ENCODE results near the gene PCP4L1.
A peak's percentile ranks its signal among the peaks of the same experiment; 100 is the strongest.
"Not testable (repeated sequence)": the region's sequence is repeated elsewhere in the genome, so short reads cannot be mapped to it uniquely, and the experiment has no call there.

PCP4L1 gene

DNA sequence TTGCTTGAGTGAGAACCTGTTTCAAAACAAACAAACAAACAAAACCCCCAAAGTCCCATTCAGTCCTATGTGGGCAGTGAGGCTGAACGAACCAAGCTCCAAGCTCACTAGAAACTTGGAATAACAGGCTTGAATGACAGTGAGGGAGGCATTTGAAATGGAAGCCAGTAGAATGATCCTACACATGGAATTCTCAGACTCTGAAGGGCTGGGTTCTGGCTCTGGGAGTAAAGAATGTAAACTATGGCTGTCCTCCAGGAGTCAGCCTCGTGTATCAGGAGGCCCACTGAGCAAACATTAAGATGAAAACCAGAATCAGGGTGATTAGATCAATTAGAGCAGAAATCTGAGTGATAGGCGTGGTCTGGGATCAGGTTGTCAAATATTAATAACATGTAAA is 14.9 kb downstream of the PCP4L1 start:
- no peak for DNase-seq

DNA sequence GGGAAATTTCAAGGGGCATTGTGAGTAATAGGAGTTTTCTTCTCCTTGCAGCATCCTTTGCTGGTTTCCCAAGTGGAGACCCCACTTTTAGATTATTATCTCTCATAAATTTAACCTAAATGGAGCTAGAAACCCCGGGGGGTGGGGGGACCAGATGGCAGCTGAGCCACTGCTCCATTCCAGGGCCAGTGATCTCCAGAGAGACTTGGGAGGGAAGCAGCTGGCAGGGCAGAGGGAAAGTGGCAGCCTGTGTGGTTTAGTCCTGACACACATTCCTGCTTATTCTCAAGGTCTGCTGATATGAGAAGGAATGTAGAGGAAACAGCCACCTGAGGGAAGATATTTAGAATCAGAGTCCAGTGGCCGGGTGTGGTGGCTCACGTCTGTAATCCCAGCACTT is 16.3 kb downstream of the PCP4L1 start:
- DNase-seq, result no peak

DNA sequence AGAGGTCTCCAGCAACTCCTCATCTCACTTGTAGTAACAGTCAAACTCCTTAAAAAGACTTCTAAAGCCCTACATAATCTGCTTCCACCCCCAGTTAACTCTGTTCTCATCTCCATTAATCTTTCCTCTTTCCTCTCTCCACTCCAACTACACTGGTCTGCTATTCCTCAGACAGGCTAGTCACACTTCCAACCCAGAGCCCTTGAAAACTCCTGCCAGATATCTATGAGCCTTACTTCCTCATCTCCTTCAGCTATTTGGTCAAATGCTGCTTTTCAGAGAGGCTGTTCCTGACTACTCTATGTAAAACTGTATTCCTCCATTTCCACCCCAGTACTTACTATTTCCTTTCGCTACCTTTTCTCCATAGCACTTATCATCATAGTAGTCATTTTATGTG is 24.4 kb downstream of the PCP4L1 start:
- no peak for DNase-seq

DNA sequence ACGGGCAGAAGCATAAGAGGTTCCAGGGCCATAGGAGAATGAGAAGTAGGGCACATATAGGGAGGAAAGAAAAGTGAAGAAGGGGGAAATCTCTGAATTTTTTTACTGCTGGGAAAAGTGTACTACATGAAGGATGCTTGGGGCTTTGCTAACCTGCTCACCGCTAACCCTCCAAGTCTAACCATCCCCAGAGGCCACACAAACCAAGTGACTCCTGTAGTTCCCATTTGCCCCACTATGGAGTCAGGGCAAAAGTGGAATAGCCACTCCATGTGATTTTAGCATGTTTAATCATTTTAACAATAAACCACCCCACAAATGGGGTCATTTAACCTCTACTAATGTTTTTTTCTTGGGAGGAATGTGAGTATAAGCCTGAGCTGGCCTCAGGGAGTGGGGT is 26.6 kb downstream of the PCP4L1 start:
- DNase-seq, result no peak

DNA sequence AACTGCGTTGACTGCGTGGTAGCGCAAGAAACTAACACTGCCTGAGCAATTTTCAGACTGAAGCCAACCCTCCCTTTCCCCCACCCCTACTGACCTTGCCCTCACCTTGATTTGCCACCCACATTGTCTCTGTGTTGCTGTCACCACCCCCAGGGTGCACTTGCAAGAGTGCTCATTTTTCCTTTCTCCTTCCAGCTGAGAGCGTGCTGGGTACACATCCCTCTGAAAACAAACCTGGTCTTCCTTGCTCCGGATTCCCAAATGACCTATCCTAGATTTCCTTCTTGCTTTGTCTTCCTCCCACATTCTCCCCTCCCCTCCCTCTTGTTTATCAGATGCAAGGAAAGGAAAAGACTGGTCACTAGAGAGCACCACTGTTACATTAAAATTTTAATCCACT is 27.0 kb downstream of the PCP4L1 start:
- no peak for DNase-seq

DNA sequence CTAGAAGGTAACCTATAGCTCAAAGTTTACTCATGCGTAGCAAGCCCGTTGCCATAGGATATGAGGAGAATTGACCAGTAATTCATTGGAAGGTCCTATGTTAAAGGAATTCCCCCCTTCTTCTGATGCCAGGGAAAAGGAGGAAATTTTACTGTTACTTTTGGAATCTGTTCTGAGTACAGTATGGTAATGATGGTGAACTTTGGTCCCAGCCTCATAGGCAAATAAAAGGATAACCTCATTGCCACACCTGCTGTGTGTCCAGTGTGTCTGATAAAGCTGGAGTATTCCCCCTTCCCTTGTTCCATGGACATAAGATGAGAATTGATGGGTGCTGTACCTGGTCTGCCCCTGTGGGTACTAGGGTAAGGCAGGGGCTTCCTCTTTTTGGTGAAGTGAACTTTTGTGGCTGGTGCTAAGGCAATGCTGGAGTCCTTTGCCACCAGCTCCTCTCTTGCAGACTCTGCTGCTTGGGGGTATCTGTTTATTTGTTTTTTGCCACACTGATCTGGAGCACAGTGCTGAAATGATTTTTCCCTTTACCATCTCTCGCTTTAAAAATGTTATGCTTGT is 29.0 kb downstream of the PCP4L1 start:
- DNase-seq, result no peak

DNA sequence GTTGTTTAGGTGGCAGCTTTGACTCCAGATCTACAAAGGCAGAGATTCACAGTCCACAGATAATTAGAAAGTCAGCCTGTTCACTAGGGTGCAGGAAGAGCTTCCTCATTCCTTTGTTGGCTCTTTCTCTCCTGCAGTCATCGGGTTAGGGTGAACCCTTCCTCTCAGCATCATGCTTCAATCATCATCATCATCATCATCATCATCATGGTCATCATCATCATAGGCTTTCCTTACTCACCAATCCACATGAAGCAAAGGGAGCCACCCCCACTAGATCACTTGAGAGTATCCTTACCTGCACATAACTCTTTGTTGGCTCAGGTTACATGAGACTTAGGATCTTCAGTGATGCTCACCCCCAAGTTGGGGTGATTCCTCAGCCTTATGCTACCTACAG is 32.2 kb downstream of the PCP4L1 start:
- no peak for DNase-seq

DNA sequence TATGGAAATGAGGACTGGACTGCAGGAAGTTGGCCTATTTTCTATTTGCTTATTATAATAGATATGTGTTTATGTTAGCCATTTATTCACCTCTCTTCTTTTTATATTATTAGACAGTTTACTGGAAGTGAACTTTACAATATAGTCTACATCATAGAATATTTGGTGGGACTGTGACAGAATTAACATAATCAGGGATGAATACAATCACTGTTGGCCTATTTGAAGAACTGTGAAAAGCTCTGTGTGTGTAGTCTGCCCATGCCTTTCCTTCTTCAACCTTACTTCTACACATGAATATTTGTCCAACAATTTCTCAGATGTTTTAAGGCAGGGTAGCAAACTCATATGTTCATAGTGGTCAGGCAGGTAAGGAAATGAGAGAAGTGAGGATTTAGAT is 38.9 kb downstream of the PCP4L1 start:
- no peak for DNase-seq

DNA sequence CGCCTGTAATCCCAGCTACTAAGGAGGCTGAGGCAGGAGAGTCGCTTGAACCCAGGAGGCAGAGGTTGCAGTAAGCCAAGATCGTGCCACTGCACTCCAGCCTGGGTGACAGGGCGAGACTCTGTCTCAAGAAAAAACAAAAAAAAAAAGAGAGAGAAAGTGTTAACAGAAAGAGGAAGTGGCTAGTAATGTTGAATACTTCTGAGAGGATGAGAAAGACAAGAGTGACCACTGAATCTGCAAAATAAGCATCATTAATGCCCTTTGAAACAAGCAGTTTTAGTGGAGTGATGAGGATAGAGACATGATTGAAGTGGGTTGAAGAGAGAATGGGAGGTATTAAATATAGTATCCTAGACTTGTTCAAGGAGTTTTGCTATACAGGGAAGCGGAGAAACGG is 39.6 kb downstream of the PCP4L1 start:
- no peak for DNase-seq

DNA sequence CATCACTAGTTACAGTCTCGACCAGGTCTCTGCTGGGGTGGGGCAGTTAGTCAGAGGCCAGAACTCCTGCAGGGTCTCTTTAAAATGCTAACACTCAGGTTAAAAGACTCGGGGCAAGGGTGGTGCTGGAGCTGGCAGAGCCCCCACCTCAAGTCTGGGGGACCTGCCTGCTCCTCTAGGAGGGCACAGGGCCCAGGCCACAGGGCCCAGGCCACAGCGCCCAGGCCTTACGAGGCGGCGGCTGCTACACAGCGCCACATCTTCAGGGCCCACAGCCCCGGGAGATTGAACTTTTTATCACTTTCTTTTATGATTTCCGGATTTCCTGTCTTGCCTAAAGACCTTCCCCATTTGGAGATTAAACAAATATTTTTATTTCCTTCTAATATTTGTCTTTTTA is 40.8 kb downstream of the PCP4L1 start:
- DNase-seq, result no peak

DNA sequence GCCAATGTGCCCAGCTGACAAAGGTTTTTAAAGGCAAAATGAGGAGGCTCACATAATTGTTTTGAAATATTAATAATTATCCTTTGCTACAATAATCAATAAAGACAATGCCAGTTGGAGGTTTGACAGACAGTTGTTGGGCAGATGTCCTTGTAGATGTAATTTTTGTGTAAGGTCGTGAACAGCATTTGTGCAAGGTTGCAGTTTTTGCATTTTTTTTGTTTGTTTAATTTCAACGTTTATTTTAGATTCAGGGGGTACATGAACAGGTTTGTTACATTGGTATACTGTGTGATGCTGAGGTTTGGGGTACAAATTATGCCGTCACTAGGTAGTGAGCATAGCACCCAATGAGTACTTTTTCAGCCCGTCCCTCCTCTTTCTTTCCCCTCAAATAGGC is 41.9 kb downstream of the PCP4L1 start:
- no peak for DNase-seq

DNA sequence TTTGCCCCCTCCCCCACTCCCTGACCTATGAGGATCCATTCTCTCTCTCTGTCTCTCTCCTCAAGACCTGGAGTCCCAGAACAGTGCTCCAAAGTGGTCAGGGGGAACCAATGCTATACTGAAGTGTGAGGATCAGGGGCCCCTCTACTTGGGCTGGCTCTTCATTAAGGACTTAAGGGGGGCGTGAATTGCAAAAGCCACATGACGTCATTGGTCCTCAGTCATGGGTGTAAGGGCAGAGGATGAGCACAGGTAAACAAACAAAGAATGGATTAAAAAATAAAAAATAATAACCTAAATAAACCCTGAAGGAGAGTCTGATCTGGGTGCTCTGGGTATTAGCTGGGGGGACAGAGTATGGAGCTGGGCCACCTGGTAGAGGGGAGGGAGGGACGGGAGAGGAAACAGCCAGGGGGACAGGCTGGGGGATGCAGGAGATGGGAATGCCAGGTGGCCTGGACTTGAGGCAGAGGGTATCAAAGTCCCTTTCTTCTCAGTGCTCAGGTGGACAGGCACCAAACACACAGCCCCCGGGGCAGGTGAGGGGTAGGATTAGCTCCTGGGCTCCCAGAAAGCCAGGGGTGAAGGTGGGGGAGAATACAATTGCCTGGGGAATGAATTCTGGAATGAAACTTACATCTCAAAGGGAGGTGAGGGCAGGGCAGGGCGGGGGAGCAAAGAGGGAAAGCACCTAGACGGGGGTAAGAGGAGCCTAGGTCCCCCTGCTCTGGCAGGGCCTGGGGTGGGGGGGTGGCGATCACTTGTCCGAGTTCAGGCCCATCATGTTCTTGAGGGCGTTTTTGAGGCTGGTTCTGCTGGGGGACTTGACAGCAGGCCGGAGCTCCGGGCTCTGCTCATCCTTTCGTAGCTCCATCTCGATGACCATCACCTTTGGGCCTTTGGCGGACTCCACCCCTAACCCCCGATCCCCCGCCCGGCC is 46.7 kb downstream of the PCP4L1 start:
- DNase-seq, result no peak

DNA sequence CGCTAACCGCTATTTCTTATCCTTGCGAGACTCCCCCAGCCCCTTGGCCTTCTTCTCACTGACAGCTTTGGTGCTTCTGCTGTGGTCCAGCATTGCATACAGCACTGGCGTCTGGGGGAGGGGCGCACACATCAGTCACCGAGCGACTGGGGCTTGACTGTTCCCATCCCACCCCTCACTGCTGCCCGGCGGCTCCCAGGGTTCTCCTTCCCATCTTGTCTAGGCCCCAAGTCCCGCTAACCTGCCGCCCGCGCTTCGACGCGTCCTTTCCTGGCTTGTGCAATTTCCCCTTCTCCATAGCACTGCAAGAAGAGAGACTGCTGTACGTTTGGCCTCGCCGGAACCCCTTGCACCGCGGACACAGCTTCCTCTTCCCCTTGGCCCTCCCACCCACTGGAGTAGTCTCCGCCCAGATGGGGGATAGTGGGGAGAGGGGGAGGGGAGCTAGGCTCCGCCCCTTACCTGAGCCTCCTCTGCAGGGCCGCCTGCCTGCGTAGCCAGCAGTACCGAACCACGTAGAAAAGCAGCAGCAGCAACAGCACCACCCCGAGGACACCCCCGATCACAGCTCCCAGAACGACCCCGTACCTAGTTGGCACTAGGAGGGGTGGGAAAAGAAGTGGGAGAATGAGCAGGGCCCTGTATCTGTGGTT is 47.4 kb downstream of the PCP4L1 start:
- no peak for DNase-seq

DNA sequence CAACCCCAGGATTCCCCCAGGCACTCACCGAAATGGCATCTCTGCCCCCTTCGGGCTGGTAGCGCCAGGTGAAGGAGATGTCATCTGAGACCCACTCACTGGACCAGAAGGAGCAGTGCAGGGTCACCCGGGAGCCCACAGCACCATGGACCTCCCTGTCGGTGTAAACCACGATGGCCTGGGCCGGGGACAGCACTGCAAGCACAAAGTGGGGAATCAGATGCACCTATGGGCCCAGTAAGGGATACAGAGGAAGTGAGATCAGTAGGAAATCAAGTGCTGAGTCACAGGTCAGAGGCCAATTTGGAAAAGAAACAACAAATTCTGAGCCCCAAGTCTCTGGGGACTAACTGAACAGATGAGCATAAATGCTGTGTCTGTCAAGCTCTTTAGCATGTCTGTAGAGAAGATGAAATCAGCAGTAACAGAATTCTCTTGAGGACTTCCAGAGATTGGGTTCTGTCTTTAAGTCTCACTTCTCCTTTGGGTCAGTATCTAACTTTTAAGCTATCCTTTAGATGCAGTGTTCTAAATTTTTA is 48.8 kb downstream of the PCP4L1 start:
- DNase-seq, result no peak

DNA sequence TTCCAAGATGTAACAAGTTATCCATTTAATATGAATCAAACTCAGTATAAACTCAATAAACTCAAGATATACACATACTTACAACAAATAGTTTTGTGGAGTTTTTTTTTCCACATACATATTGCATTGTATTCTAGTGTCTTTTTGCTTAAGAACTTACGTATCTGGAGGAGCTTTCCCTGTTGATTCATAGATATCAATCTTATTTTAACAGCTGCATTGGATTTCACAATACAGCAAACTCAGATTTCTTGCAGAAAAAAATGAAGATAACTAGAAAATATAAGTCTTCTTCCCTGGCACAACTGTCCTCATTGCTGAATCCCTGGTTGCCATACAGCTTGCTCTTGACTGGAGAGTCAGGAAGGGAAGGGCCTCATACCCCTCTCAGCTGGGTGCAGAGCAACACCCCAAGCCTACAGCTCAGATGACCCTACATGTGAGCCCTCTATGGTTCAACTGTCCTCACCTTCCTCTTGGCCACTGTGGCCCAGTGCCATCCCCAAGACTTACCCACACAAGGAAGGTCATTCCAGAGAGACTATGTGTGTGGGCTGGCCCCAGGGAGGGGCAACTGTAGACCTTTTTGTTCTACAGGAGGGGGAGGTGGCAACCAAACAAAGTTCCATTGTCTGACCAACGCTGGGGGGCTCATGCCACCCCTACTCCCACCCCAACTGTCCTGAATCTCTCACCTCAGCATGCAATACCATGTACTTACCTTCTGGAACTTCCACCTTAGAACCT is 49.5 kb downstream of the PCP4L1 start:
- DNase-seq, result no peak

DNA sequence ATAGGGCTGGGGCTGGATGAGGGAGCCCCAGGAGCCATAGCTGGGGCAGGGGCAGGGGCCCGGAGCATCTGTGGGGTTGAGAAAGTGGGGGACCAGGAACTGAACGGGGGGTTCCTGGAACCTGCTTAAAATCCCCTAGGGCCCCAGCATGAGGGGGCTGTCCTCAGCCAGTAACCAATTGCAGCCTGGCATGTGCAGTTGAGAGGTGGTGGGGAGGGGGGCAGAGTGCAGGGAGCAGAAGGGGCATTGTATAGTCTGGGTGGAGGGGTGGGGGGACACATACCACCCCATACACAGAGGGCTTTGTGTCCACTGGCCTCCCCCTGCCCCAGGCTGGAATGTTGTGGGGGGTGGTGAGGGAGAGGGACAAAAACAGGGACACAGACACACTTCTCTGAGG is 51.3 kb downstream of the PCP4L1 start, which contains the start of gene MPZ:
MPZ (minus strand) TSS at position 101 of the 400 bp plus-strand sequence; CDS start at position 38, 63 bp downstream.
- no peak for DNase-seq

DNA sequence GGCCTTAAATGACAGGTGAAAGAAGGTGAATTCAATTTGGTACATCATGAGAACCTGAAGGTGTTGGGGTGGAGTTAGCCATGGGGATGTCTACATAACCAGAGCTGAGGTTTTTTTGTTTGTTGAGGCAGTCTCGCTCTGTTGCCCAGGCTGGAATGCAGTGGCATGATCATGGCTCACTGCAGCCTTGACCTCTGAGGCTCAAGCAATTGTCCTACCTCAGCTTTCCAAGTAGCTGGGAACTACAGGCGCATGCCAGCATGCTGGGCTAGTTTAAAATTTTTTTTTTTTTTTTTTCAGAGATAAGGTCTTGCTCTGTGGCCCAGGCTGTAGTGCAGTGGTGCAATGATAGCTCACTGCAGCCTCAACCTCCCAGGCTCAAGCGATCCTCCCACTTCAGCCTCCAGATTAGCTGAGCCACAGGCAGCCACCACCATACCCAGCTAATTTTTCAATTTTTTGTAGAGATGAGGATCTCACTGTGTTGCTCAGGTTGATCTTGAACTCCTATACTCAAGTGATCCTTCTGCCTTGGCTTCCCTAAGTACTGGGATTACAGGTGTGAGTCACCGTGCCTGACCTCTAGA is 53.1 kb downstream of the PCP4L1 start:
- no peak for DNase-seq

DNA sequence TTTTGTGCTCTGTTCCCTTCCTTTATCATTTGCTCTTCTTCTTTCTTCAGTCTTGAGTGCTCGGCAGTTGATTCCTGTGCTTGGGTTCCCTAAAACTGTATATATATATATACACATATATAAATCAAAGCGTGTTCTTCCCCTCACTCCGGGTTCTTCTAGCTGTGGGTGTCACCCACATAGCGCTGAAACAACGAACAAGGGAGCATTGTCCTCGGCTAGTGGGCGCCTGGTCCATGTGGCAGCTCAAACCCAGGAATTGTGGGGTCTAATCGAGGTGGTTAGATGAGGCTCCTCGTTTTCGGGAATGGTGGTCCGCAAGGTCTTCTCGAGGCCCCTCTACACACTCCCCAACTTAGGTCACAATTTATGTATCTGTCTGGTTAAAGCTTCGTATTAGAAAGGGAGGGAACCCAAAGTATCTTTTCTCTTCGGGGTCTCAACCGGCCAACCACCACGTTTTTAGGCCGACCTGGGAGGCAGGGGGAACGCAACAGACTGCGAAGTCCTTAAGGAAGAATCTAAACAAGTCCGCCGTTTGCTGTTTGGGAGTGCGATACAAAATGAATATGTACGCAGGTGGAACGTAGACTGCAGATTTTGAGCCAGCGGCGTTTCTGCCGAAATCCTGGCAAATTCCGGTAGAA is 55.1 kb downstream of the PCP4L1 start:
- no peak for DNase-seq

DNA sequence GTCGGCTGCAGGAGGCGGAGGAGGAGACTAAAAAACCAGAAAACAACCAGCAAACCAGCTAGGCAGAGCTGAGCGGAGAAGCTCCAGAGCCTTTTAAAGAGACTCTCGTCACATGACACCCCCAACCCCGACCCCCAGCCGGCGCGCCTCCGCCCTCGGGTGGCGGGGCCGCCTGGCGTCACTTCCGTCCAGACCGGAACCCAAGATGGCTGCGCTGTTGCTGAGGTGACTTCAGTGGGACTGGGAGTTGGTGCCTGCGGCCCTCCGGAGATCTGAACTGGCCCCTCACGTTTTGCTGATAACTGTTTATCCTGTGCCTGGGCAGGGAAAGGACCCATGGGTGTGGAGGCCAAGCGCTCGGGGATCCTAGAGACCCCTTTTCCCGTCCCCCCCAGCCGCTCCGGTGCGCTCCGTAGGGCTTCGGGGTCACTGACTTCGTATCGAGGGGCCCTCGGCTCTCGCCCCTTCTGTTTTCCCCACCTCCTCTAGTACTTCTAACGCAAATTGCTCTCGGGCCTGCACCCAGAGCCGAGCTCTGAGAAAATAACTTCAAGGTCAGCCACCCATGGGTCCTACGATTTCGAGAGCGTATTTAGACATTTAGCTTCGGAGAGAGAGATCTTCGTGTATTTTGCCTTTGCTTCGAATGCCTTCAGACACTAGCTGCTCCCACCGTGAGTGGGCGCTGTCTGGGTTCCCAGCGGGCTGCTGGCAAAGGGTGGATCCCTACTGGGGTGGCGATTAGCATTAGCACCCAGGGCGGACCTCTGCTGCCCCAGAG is 55.8 kb downstream of the PCP4L1 start, which contains the start of gene SDHC:
SDHC (plus strand) TSS at position 181 of the 781 bp plus-strand sequence; CDS start at position 206, 25 bp downstream.
- DNase-seq, result peak; percentile 70 to 78

DNA sequence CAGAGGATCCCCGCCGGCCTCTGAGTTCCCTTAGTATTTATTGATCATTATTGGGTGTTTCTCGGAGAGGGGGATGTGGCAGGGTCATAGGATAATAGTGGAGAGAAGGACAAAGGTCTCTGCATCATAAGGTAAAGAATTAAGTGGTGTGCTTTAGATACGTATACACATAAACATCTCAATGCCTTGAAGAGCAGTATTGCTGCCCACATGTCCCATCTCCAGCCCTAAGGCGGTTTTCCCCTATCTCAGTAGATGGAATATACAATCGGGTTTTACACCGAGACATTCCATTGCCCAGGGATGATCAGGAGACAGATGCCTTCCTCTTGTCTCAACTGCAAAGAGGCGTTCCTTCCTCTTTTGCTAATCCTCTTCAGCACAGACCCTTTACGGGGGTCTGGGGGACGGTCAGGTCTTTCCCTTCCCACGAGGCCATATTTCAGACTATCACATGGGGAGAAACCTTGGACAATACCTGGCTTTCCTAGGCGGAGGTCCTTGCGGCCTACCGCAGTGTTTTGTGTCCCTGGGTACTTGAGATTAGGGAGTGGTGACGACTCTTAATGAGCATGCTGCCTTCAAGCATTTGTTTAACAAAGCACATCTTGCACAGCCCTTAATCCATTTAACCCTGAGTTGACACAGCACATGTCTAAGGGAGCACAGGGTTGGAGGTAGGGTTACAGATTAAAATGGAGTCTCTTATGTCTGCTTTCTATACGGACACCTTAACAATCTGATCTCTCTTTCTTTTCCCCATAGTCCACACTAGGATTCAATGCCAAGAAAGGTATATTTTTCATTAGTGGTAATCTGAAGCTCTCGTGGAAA is 57.5 kb downstream of the PCP4L1 start:
- DNase-seq, result not testable (repeated sequence)

Data from NCI-H1930 (cell line).